Heart left ventricle (tissue), 16 donors: ENCODE measurements around the gene PTTG1. TPM values are rescaled to one million over a fixed set of nuclear protein-coding genes. Genes with fewer than 3 reads are reported as not detected.

Experiments
- ATAC-seq, 4 donors: fragments of 200-7000 bp; cut with Tn5 transposase; one replicate each; pipeline ENCODE4 v1.9.1; 2020 to 2022; ENCODE audit warnings: moderate library complexity in 4 of 4, mild to moderate bottlenecking in 3 of 4, moderate number of reproducible peaks in 1 of 4
- DNase-seq, 5 donors: peaks; one replicate each; pipeline ENCODE4 v3.0.0-alpha.2; 2020
- H3K27ac ChIP-seq, 12 donors: fragments of 200-600 bp; sonication (generic) in 4 of 12; one replicate each; pipeline versions ENCODE4 v1.5.0 to v1.8.0; 2016 to 2022; ENCODE audit warnings: mild to moderate bottlenecking in 2 of 12
- H3K27me3 ChIP-seq, 9 donors: fragments of 200-600 bp; sonication (generic) in 2 of 9; one replicate each; pipeline versions ENCODE4 v1.5.1 to v1.8.0; 2016 to 2022; ENCODE audit warnings: mild to moderate bottlenecking in 3 of 9
- H3K36me3 ChIP-seq, 9 donors: fragments of 200-600 bp; sonication (generic) in 2 of 9; one replicate each; pipeline versions ENCODE4 v1.5.0 to v1.8.0; 2018 to 2022; ENCODE audit warnings: mild to moderate bottlenecking in 2 of 9
- H3K4me1 ChIP-seq, 12 donors: fragments of 200-600 bp; sonication (generic) in 4 of 12; one replicate each; pipeline versions ENCODE4 v1.5.0 to v1.8.0; 2016 to 2022; ENCODE audit warnings: mild to moderate bottlenecking in 3 of 12
- H3K4me3 ChIP-seq, 12 donors: fragments of 200-600 bp; sonication (generic) in 4 of 12; one replicate each; pipeline versions ENCODE4 v1.5.0 to v1.8.0; 2017 to 2022; ENCODE audit warnings: mild to moderate bottlenecking in 9 of 12, moderate library complexity in 4 of 12
- H3K9me3 ChIP-seq, 12 donors: fragments of 200-600 bp; sonication (generic) in 4 of 12; one replicate each; pipeline versions ENCODE4 v1.5.0 to v1.8.0; 2016 to 2022; ENCODE audit warnings: mild to moderate bottlenecking in 1 of 12
- POLR2A ChIP-seq, 2 donors: fragments of 450-650 bp; IDR thresholded peaks; one replicate each; pipeline ENCODE4 v1.6.1; 2017; ENCODE audit warnings: antibody characterized with exemption in 2 of 2, mild to moderate bottlenecking in 2 of 2, moderate library complexity in 2 of 2
- WGBS, 4 donors: extraction: QIAGEN DNeasy Blood & Tissue Kit in 2 of 4; methylation state at CpG; one replicate each; pipeline versions ENCODE4 v1.1.5 to v1.1.7; 2013 to 2018; 5-methylcytosine and 5-hydroxymethylcytosine counted together
- intact Hi-C, 10 donors: fragments of 100-400 bp; cut with DNase I; formaldehyde crosslinking; loops; one replicate each; pipeline versions ENCODE4 v1.11.1 to v1.14.2; 2022
- polyA plus RNA-seq, 2 donors: library from polyadenylated mRNA; stranded (reverse); fragments of 200-250 nt; gene quantifications; one replicate each; pipeline ENCODE4 v1.2.3, GENCODE V29; 2013
- total RNA-seq, 9 donors: library from RNA; depleted of rRNA in 2 of 9; stranded (reverse); fragments of >200 nt in 2 of 9; fragmentation: NEBNext Ultra II Directional in 3 of 9; extraction: Animal tissue kit (Norgen Biotek cat#: 25700) in 3 of 9; gene quantifications; one replicate each; pipeline versions ENCODE4 v1.1.0 to v1.2.4, GENCODE V29; 2016 to 2023
- TF ChIP-seq, protein P1 (sequence below), 12 donors: fragments of 200-600 bp; sonication (generic) in 4 of 12; IDR thresholded peaks; one replicate each; pipeline versions ENCODE4 v1.5.0 to v1.8.0; 2018 to 2022; ENCODE audit warnings: antibody characterized with exemption in 12 of 12, mild to moderate bottlenecking in 5 of 12
- donor health status: ischemic (EF 13 %, LVEDD 7.1; RV severe dilation, severe dysfunction).
- donor health status: healthy with polysubstance abuse.
- donor health status: DM: no; HTN: yes; CAD: no.
- donor health status: DM: no; HTN: no; CAD: no.
- donor health status: ischemic (EF 25% LVEDD 6.9; RV normal size, moderate dysfunction).
- donor health status: ischemic (EF 25% LVEDD 5.7; RV mildly dilated, moderate dysfunction).
- donor health status: healthy.
- donor health status: DM: yes; HTN: yes; CAD: no.
- donor health status: ischemic (EF 35%, LVEDD 5.7; RV mildly dilated, moderate dysfunction).
- donor health status: nonischemic (EF 11% LVEDD 7.7; RV severe dilation, severe dysfunction).
- donor health status: DM: yes; HTN: yes; CAD: no.
- donor health status: PGD.
- donor health status: ischemic (EF 29% LVEDD 5.4; RV normal size, mild dysfunction).
- donor health status: nonischemic (EF 23%, LVEDD 6.1; RV moderate dilation, normal function).

PTTG1 gene
- total and polyA plus RNA-seq, 11 donors = 0.70 to 22.9 (median 1.7) TPM

DNA sequence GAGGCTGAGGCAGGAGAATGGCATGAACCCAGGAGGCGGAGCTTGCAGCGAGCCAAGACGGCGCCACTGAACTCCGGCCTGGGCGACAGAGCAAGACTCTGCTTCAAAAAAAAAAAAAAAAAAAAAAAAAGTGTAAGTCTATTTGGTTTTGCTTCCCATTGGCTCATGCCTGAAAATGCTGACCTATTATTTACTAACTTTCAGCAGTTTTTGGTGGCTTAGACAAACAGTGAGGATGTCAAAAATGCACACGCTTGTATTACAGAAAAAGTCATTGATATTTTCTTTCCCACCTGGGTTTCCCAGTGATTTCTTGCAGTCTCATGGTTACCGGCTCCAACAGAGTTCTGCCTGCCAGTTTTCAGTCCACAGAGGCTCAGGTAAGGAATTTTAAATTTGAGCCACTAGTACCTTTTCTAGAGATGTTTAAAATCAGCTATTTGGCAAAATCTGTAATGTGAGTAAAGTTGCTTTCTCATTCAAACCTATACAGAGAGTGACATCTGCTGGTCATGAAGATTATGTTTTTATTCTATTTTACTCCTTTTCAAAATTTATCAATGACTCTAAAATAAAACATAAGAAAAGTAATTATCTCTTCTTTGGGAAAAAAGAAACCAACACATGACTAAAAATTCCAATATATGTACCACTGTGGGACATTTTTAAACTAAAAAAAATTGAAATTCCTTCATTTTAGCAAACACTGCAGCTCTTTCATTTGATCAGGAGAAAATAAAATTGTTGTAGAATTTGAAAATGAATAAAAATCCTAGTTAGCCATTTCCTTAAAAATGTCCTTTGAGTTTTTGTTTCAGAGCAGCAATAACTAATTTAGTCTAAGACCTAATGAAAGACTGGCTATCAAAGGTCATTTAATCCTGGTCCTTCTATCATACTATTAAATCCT, 30.6 kb upstream of the PTTG1 start:
- intact Hi-C loops = loop anchor here in 8 of 10 donors (2.0 to 10.0 kb wide), 6 partner anchors 46 to 374 kb away; partner anchors contain the start of gene PWWP2A (in 1 of the 8)
- DNase-seq (no peak), ATAC-seq (peak in 1 of 4 donors; percentile 30)
- Histone ChIP-seq H3K4me1 (peaks cover 0 to 14% (median 0%) of the 10 kb centered on the region in 12 donors), H3K4me3 (no peak overlapping the region), H3K36me3 (peaks cover 0 to 8% (median 0%) of the 10 kb centered on the region in 9 donors), H3K9me3 (peaks cover 0 to 19% (median 11%) of the 10 kb centered on the region in 12 donors), H3K27me3 (no peaks in the 10 kb centered on the region), H3K27ac (no peak overlapping the region)
- 70 to 82% (median 80%) methylated on average over 8 of the region's 8 CpGs for WGBS, 4 donors
- TF ChIP-seq POLR2A (IDR thresholded peaks at IDR 0.05) = no peak
- TF ChIP-seq, protein P1, sequence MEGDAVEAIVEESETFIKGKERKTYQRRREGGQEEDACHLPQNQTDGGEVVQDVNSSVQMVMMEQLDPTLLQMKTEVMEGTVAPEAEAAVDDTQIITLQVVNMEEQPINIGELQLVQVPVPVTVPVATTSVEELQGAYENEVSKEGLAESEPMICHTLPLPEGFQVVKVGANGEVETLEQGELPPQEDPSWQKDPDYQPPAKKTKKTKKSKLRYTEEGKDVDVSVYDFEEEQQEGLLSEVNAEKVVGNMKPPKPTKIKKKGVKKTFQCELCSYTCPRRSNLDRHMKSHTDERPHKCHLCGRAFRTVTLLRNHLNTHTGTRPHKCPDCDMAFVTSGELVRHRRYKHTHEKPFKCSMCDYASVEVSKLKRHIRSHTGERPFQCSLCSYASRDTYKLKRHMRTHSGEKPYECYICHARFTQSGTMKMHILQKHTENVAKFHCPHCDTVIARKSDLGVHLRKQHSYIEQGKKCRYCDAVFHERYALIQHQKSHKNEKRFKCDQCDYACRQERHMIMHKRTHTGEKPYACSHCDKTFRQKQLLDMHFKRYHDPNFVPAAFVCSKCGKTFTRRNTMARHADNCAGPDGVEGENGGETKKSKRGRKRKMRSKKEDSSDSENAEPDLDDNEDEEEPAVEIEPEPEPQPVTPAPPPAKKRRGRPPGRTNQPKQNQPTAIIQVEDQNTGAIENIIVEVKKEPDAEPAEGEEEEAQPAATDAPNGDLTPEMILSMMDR (IDR thresholded peaks at IDR 0.05) = peak; percentile 31 to 67 (median 53)

DNA sequence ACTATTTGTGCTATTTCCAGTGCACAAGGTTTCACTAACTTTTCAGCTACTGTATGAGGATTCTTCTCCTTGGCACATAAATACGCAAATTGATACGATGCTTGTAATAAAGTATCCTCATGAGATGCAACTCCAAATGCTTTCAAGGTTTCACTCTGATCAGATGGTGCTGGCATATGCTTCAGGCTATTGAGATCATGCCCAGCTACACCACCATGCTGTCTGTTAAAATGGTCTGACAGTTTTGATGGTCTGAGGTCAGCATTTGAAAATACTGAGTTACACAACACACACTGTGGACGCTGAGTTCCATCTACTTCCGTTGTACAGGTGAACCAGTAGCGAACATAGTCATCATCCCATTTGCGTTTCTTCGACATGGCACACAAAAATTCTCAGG, 26.5 kb upstream of the PTTG1 start:
- 87 to 92% (median 90%) methylated on average over 7 of the region's 7 CpGs for WGBS, 4 donors
- no peak for DNase-seq
- H3K9me3 ChIP-seq = no peaks in the 10 kb centered on the region
- no peak overlapping the region for H3K4me3 ChIP-seq
- H3K27me3 ChIP-seq = no peaks in the 10 kb centered on the region
- intact Hi-C loops = loop anchor here in 3 of 10 donors (5.0 to 10.0 kb wide), 3 partner anchors 280 to 373 kb away; partner anchors contain the start of gene PWWP2A (in 1 of the 3)
- ATAC-seq = no peak
- H3K4me1 ChIP-seq = peaks cover 0 to 35% (median 24%) of the 10 kb centered on the region in 12 donors
- TF ChIP-seq, protein P1 (IDR thresholded peaks at IDR 0.05) = no peak
- no peak for TF ChIP-seq POLR2A (IDR thresholded peaks at IDR 0.05)
- H3K27ac ChIP-seq = no peak overlapping the region
- H3K36me3 ChIP-seq = peaks cover 0 to 8% (median 0%) of the 10 kb centered on the region in 9 donors

DNA sequence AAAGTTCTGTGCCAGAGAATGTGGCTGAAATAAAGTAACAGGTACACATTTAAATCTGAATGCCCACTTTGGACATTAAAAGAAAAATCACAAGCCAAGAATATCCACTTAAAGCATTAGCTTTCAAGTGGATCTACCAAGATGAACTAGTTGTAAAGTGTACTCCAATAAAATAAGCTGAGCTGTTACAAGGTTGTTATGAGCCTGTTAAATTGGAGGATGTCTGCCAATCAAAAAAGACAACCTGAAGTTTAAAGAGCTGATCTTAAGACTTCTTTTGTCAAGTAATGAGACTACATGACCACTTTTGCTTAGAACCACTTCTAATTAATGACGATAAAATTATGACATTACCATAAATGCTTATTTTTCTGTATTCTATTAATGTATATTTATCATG, 24.2 kb upstream of the PTTG1 start:
- peaks cover 0 to 39% (median 28%) of the 10 kb centered on the region in 12 donors for H3K4me1 ChIP-seq
- no peak overlapping the region for H3K4me3 ChIP-seq
- no peaks in the 10 kb centered on the region for H3K27me3 ChIP-seq
- no peak for DNase-seq
- WGBS, 4 donors = 90 to 100% (median 97%) methylated on average over 1 of the region's 1 CpG
- no peak for ATAC-seq
- H3K9me3 ChIP-seq = no peaks in the 10 kb centered on the region
- H3K27ac ChIP-seq = no peak overlapping the region
- H3K36me3 ChIP-seq = peaks cover 0 to 20% (median 12%) of the 10 kb centered on the region in 9 donors
- TF ChIP-seq, protein P1 (IDR thresholded peaks at IDR 0.05) = no peak
- no peak for TF ChIP-seq POLR2A (IDR thresholded peaks at IDR 0.05)
- intact Hi-C loops = loop anchor here in 3 of 10 donors (5.0 to 10.0 kb wide), 3 partner anchors 283 to 375 kb away; partner anchors contain the start of gene PWWP2A (in 1 of the 3)

DNA sequence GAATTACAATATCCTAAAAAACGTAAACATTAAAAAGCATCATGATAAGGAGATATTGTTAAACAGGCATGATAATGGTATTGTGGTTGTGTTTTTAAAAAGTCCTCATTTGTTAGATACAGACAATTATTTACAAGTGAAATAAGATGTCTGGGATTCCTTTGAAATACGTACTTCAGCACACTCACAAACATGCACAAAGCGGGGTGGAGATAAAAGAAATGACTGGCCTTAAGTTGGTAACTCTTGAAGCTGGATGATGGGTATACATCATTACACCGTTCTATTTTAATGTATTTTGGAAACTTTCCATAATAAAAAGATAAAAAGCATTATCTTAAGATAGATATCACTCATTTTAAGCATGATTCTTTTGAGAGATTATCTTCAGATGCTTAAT, 22.8 kb upstream of the PTTG1 start:
- TF ChIP-seq POLR2A (IDR thresholded peaks at IDR 0.05) = no peak
- TF ChIP-seq, protein P1 (IDR thresholded peaks at IDR 0.05) = no peak
- Histone ChIP-seq H3K4me3 (peak overlapping the region in 11 of 12 donors; percentile 36 to 89 (median 72)), H3K9me3 (no peaks in the 10 kb centered on the region), H3K36me3 (peaks cover 0 to 33% (median 25%) of the 10 kb centered on the region in 9 donors), H3K27me3 (no peaks in the 10 kb centered on the region), H3K27ac (peak overlapping the region in 3 of 12 donors; percentile 88 to 91 (median 89)), H3K4me1 (peaks cover 0 to 32% (median 28%) of the 10 kb centered on the region in 12 donors)
- DNase-seq (no peak), ATAC-seq (no peak)
- intact Hi-C loops = loop anchor here in 3 of 10 donors (5.0 to 10.0 kb wide), 3 partner anchors 284 to 377 kb away; partner anchors contain the start of gene PWWP2A (in 1 of the 3)
- whole genome bisulfite sequencing, 4 donors = 28 to 50% (median 36%) methylated on average over 4 of the region's 4 CpGs
